Colon (tissue), 2 donors: ENCODE results near the gene DPP6.

ENCODE experiments used
- FAIRE-seq: peaks from 2 replicates; lab custom pipeline; 2012; peaks lifted over from hg19 to GRCh38; lab: Jason Lieb, UNC
- donor health status: control.
- donor health status: control.

DPP6 gene

DNA sequence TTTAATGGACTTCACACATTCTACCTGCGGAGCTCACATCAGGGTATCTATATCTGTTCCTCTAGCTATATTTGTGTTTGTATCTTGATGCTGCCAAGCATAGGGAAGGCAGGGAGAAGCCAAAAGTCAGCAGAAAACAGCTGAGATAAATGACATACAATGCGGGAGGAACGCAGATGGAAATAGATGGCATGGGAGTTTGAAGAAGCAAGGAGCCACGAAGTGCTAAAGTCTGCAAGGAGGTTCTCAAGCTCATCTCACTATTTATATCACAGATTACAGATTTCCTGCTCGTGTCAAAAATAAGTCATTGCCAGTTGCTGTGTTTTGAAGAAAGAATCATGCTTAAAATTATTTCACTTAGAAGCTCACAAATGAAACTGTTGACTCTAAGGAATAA lies 180.5 kb downstream of the DPP6 start:
- no peak for FAIRE-seq

DNA sequence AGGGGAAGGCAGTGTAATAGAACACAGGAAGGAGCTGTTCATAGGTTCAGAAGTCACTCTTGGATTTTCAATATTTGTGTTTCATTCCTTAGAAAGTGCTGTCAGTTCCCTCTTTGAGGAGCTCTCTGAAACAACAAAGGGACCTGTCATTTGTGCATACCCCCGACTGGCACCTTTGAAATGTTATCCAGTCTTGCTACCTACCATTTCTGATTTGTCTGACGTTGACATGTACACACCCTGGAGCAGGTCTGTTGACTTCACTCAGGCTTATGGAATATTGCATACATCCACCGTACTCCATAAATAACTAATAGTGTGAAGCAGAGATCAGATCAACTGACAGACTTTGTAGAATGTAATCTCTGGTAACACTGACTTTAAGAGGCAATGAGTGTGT lies 189.8 kb downstream of the DPP6 start:
- FAIRE-seq, result no peak

DNA sequence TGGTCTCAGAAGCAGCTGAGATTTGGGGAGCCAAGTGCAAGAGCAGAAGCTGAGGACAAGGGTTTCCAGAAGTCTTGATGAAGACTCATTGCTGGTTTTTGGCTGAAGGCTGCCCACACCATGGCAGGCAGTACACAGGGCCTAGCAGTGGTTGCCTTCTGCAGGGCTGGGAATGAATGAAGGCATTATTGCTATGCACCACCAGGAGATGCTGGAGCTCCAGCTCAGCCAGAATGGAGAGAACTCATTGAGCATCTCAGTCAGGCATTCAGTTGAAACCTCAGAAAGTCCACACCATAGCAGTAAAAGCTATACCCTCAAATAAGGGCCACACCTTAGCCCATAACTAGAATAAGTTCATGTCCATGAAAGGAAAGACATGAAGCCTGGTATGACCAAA lies 190.5 kb downstream of the DPP6 start:
- FAIRE-seq, result no peak

DNA sequence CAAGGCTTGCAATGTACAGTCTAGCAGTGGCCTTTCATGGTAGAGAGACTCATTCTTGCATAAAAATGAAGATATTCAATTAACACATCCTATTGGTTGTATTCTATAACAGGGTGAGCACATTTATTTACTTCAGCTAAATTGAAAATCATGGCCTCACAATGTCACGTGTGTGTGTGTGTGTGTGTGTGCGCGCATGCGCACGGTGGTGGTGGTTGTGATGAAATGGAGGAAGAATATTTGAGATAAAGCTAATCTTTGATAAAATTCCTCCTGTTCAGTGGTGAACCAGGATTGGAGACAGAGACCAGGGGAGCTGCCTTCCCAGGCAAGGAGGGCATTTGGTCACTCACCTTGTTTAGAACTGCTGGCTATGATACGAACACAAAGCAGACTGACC lies 199.8 kb downstream of the DPP6 start:
- no peak for FAIRE-seq

DNA sequence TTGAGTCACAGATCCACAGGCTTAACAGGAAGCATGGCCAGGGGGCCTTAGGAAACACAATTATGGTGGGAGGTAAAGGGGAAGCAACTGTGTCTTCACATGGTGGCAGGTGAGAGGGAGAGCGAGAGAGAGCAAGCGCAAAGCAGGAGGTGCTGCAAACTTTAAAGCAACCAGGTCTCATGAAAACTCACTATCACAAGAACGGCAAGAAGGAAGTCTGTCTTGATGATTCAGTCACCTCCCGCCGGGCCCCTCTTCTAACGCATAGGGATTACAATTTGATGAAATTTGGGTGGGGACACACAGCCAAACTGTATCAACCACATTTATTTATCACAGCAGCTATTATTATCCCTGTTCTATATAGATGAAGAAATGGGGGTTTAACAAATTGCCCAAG lies 201.6 kb downstream of the DPP6 start:
- no peak for FAIRE-seq

DNA sequence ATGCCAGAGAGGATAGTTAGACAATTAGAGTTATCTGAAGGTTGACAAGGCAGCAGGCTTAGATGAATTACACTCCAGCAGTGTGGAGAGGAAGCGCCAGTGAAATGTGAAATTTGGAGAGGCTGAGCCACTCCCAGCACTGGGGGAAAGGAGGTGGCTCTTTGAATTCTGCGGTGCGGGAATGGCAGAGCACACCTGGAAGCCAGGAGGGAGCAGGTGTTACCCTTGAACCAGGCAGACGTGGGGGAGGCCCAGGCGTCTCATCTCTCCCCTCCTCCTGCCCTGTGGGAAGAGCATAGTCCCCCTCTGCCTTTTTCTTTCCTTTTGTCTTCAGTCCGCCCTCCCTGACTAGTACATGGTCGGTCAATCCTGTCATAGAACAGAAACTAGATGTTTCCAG lies 203.1 kb downstream of the DPP6 start:
- no peak for FAIRE-seq

DNA sequence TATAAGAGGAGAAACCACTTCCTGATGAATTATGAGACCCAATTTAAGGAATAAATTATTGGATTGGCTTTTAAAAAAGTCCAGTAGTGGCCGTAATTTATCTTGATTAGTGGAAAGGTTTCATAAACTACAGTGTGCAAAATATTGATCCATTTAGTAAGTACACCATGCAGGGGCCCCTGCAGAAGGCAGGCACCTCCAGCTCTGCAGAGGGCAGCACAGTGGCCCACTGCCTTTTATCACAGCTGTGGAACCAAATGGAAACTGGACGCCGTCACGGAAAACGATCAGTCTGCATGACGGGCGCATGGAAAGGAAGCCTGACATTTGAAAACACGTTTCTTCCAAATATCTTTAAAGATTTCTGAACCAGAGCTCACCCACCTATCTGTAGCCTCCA lies 204.0 kb downstream of the DPP6 start:
- FAIRE-seq, result no peak

DNA sequence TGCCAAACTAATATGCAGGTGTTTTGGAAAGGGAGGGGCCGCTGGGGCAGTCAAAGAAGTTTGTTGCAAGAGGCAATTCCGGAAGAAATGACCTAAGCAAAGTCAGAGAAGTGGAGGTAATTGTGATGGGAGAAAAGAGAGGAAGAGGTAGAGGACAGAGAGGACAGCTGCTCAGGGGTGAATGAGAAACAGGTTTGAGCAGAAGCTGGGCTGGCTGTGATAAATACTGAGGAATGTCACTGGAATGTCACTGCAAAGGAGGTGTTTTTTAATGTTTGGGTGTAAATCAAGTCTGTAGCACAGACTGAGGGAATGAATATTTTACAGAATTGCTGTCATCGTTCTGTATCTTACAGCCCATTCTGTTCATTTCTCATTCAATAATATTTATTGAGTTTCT lies 207.2 kb downstream of the DPP6 start:
- no peak for FAIRE-seq

DNA sequence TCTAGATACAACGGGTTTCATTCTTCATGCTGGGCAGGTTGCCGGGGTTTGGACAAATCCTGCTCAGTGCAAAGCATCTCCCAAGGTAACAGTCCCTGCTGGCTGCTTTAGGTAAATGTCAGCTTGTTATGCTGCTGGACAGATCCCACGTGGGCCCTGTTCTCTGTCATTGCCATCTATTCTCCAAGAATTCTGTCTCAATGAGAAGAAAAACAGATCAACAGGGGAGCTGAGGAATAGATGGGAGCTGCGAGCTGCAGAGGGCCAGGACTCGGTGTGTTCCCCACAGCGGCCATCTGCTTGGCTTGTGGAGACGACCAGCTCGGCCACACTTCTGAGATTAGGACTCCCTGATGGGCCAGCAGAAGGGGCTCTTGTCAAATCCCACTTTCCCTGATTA lies 235.2 kb downstream of the DPP6 start:
- FAIRE-seq, result no peak

DNA sequence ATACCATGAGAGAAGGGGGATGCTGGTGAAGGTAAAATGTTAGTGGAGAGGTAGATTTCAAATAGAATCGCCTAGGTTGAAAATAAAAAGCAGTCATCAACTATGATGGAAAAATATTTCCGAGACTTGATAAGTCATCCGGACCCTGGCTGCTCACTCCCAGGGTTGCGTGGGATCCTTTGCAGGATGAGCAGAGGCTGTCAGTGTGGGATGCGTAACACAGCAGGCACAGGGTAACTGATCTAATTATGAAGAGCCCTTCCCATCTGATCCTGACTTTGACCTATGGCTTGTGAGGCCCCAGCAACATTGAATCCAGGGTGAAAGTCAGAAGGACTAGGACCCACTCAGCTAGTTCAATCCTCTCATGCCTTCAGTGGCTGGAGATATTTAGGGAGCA lies 236.9 kb downstream of the DPP6 start:
- no peak for FAIRE-seq

DNA sequence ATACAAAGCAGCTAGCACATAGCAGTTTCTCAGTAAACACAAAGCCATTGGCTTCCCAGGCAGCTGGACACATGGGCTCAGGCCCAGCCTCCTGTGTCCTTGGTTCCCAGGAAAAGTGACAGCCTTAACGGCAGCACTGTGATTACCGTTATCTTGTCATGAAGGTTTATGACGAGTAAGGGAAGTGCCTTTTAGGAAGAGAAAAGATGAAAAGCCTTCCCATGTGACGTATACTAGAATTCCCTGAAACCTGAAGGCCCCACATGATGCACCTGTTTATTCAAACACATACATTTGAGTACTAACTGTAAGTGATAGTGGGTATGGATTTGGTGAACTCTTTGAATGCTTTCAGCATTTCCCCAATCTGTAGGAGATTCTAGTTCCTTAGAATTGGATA lies 244.2 kb downstream of the DPP6 start:
- FAIRE-seq, result no peak

DNA sequence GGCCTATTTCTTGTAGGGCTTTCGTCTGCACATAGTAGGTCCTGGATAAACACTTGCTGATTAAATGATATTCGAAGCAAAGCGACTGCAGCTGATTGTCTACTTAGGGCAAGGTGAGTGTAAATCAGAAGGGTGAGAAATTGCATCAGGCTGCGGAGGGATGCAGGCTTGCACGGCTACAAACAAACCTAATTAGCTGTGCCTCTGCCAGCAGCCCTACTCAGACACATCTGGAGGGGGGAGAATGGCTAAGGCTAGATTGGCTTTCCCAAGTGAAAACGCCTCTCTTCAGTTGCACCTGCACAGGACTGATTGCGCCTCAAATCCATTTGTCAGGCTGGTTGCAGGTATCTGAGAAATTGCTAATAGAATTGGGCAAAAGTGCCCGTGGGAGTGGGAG lies 247.5 kb downstream of the DPP6 start:
- FAIRE-seq, result no peak

DNA sequence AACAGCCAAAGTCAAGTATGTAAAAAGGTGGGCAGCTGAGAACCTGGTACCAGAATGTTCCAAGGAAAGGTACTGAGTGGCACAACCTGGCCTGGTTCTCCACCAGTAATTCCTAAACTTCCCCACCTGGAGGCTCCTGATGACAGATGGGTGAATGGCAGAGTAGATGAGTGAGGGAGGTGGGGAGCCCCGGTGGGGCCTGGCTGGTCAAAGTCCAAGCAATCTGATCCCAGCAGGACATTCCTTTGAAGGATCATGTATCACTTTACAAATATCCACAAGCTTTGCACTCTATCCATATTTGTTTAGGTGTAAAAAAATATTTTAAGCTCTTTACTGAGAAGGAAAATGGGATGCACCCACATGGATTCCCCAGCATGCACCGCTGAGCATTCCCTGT lies 250.2 kb downstream of the DPP6 start:
- FAIRE-seq, result no peak

DNA sequence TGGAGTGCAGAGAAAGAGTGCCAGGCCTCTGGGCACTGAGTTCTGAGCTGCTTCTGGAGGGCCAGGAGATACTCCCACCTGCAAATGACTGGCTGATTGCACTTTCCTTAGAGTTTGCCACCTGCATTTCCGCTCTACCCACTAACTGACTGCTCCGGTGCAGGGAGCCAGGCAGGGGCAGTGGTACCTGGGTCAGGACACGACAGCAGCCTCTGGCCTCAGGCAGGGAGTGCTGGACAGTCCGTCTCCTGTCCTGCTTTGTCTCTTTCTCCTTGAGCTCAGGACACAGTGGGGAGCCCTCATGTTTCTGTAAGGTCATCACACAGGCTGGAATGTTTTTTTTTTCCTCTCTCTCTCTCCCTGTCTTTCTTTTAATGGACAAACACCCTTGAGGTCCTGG lies 252.0 kb downstream of the DPP6 start:
- FAIRE-seq, result no peak

DNA sequence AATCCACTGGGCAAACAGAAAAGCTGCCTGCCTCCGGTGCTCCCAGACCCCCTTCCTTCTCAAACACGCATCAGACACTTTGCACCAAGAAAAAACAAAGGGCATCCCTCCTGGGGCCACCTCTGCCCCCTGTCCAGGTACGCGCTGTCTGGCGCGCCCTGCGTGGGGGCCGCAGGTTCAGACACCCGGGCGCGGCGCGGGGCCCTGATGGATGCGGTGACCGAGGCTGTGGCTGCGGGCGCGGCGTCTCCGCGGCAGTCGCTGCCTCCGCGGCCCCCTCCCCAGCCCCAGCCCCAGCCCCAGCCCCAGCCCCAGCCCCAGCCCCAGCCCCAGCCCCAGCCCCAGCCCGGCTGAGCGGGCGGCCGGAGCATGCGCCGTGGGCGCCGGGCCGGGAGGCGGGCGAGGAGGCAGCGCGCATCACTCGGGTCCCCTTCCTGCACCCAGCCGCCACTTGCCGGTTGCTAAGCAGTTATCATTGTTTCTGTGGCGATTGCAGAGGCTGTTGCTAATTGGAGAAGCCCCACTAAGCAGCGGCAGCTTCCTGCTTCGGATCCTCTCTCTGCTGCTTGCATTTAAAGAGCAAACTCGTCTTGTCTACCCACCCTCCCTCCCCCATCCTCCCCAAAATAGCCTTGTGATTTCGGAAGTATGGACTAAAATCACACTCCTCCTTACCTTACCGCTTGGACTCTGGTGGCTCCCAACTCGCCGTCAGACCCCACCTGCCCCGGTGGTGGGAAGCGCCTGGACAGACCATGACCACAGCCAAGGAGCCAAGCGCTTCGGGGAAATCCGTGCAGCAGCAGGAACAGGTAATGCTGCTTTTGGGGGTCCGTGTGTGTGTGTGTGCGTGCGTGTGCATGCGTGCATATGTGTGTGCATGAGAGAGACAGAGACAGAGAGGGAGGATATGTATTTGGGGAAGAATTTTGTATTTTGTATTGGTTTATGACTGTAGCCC lies 252.8 kb downstream of the DPP6 start:
- no peak for FAIRE-seq

DNA sequence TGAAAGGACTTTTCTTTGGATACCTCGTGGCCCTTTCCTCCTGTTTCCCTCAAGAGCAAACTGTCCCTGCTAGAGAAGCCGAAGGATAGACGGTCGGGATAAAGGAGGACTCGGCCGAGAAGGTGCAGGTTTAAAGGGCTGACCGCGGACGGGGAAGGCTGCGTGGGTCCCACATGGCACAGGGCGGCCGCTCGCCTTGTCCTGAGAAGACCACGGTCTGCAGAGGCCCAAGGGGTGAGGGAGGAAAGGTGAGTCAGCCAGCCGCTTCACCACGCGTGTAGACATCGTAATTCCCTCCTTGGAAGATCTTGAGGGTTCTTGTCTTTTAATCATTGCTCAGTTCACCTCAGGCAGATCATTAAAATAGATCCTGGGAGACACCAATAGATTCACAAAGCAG lies 253.8 kb downstream of the DPP6 start:
- no peak for FAIRE-seq

DNA sequence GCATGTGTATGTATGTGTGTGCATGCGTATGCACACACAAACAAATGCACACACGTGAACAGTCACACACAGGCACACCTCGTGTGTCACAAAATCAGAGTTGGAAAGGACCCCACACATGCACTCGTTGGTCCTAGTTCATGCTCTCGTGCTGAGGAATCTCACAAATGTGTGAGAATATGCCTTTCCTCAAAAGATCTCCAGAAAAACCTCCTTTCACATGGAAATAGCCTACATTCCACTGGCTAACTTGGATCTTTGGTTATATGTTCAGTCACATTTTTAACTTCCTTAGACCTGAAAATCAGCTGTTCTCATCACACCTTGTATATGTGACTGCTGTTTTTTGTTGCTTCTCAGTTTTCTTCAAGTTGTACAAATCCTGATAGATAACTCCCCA lies 256.7 kb downstream of the DPP6 start:
- no peak for FAIRE-seq

DNA sequence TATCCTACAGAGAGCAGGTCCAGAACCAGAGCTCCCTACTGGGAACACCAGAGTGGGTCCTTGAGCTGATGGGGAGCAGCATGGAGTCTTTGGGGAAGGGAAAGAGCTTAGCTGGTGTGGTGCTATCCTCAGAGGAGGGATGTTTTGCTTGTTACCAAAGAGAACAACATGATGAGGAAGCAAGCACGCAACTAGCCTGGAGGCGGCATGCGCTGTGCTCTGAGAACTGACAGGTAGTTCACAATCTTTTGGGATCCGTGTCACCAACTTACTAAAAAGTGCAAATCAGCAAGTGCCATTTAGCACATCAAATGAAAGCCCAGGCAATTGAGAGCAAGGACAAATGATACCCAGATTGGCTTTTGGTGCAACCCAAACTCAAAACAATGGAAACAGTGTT lies 257.9 kb downstream of the DPP6 start:
- no peak for FAIRE-seq

DNA sequence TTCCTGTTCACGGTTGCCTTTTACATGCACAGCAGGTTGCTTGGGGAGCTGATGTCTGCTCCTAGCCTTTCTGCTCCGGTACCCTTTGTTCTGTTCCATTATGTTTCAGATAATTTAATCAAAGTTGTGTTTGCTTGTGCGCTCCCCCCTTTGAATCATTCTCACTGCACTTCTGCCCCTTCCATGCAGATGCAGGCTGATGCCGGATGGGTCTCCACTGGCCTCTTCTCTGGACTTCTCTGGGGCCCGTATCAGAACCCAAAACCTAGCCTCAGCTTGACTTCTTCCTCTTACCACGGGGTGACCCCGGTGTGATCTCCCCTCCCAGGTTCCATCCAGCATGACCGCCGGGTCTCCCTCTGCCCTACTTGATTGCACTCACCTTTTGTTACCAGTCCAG lies 272.0 kb downstream of the DPP6 start:
- FAIRE-seq, result no peak

DNA sequence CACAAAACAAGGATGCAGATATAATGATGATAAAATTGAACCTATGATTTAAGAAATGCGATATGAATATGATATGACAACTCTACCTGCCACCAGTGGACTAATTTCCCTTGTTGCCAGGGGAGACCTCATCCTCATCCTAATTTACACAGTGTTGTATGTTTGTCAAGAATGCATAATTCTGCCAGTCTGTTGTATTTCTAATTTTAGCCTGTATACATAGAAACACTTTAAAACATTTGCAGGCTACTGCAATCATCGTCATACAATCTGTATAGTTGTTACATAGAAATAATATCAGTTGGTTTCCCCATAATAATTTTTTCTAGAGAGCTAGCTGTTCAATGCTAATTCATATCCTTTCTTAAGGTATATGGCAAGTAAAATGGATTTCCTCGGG lies 274.2 kb downstream of the DPP6 start:
- FAIRE-seq, result no peak

DNA sequence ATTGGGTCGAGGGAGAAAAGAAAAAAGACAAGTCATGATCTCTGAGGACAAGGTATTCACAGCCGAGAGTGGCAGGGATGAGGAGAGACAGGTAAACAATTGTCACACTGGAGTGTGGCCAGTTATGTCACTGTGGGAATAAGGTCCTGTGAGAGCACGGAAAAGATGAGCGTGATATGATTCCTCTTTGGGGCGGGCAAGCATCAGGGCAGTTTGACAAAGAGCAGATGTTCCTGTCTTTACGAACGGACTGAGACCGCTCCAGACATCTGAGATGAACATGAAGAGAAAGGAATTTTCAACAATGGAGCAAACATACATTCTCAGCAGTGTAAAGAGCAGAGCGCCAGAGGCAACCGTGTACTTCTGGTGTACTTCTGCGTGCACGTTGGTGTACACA lies 278.1 kb downstream of the DPP6 start:
- FAIRE-seq, result no peak

DNA sequence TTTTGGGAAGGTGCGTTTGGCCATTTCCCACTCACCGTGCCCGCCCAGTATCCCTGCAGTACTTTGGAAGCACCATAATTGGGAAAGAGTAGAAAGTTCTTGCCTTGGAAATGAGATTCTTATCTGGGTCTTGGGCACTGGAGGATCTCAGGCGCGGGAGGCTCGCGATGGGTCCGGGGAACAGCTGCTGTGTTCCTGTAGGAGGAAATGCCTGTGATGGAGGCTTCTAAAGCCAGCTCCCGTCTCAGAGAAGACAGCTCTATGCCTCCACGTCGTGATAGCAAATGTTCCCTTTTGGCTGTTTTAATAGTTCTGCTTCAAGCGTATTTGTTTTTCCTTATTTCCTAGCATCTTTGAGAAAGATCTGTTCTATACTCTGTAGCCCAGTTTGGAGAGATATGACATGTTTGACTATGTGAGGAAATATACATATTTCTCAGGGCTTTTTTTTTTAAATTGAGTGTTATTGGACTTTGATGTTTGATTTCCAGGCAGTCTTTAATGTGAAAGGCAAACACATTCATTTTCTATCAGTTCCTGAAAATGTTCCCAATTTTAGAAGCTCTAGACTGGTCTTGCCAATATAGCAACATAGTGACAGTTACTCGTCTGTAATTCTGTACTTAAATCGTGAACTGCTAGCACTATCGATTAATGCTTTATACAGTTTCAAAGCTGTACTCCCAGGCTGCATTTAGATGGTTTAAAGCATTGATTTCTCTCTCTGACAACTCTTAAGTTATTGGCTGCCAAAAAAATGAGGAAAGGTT lies 280.8 kb downstream of the DPP6 start:
- FAIRE-seq, result no peak

DNA sequence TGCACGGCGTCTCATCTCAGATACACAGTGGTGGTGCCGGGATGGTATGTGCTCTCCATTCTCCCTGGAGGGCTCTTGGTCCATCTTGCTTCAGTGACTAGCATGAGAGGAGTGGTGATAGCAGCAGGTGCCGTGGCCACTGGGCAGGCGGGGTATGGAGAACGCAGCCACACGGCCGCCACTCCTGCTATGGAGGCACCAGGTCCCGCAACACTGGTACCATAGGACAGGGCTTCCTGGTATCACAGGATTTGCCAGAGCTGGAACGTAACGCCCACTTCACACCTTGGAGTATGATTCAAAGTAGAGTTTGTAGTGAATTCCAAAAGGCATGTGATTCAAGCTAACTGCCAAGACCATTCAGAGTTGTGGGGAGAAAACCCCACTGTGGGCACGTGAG lies 284.1 kb downstream of the DPP6 start:
- no peak for FAIRE-seq
